Left ventricle myocardium inferior (tissue), 1 donor: ENCODE results near the gene ITGBL1. TPM values are rescaled to one million over a fixed set of nuclear protein-coding genes. Genes with fewer than 3 reads are reported as not detected.

ENCODE experiments used
- DNase-seq: peaks from one replicate; pipeline ENCODE4 v3.0.0-alpha.2; 2020
- H3K27ac ChIP-seq: fragments of 200-600 bp; replicated peaks from 2 replicates; pipeline ENCODE4 v1.8.0; 2021
- H3K27me3 ChIP-seq: fragments of 200-600 bp; 2 replicates; pipeline ENCODE4 v1.8.0; 2021; ENCODE audit warnings: low read depth
- H3K36me3 ChIP-seq: fragments of 200-600 bp; 2 replicates; pipeline ENCODE4 v1.8.0; 2021
- H3K4me1 ChIP-seq: fragments of 200-600 bp; 2 replicates; pipeline ENCODE4 v1.8.0; 2021
- H3K4me3 ChIP-seq: fragments of 200-600 bp; 2 replicates; pipeline ENCODE4 v1.8.0; 2021; ENCODE audit warnings: mild to moderate bottlenecking, moderate library complexity
- H3K9me3 ChIP-seq: fragments of 200-600 bp; replicated peaks from 2 replicates; pipeline ENCODE4 v1.8.0; 2021
- intact Hi-C: fragments of 100-400 bp; cut with micrococcal nuclease; formaldehyde crosslinking; loops from one replicate; pipeline ENCODE4 v1.11.0; 2022
- total RNA-seq: library from RNA; stranded (reverse); fragmentation: NEBNext Ultra II Directional; extraction: Animal tissue kit (Norgen Biotek cat#: 25700); gene quantifications from one replicate; pipeline ENCODE4 v1.2.1, GENCODE V29; 2021
- TF ChIP-seq, protein P1 (sequence below): fragments of 200-600 bp; IDR thresholded peaks from 2 replicates; pipeline ENCODE4 v1.8.0; 2021; ENCODE audit warnings: antibody characterized with exemption, mild to moderate bottlenecking, borderline replicate concordance
- donor health status: DM: no; HTN: yes; CAD: no; lungs with severe emphysema.

Gene ITGBL1
- total RNA-seq, 1 donor from 2014 or later = 2.2 TPM

DNA sequence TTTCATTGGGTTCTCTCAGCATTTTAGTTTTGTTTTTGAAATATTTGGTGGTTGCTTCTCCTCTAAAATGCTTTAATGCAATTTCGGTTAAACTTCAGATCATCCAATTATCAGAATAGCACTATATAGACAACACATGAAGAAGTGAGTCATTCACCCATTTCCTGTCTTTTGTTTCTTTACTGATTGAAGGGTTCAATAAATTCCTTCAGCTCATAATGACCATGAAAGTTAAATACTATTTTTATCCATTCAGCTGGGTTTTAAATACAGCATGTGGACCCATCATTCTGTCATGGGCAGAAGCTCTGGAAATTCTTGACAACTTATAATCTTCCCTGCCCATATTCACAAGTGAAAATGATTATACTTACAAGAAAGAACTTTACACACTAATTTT lies 187.2 kb downstream of the ITGBL1 start:
- Histone ChIP-seq H3K9me3 (no peaks in the 10 kb centered on the region), H3K27ac (no peak overlapping the region), H3K27me3 (no peaks in the 10 kb centered on the region), H3K36me3 (no peaks in the 10 kb centered on the region), H3K4me3 (no peak overlapping the region), H3K4me1 (no peaks in the 10 kb centered on the region)
- TF ChIP-seq, protein P1, sequence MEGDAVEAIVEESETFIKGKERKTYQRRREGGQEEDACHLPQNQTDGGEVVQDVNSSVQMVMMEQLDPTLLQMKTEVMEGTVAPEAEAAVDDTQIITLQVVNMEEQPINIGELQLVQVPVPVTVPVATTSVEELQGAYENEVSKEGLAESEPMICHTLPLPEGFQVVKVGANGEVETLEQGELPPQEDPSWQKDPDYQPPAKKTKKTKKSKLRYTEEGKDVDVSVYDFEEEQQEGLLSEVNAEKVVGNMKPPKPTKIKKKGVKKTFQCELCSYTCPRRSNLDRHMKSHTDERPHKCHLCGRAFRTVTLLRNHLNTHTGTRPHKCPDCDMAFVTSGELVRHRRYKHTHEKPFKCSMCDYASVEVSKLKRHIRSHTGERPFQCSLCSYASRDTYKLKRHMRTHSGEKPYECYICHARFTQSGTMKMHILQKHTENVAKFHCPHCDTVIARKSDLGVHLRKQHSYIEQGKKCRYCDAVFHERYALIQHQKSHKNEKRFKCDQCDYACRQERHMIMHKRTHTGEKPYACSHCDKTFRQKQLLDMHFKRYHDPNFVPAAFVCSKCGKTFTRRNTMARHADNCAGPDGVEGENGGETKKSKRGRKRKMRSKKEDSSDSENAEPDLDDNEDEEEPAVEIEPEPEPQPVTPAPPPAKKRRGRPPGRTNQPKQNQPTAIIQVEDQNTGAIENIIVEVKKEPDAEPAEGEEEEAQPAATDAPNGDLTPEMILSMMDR = no peak
- intact Hi-C loops = no loop called here
- no peak for DNase-seq

DNA sequence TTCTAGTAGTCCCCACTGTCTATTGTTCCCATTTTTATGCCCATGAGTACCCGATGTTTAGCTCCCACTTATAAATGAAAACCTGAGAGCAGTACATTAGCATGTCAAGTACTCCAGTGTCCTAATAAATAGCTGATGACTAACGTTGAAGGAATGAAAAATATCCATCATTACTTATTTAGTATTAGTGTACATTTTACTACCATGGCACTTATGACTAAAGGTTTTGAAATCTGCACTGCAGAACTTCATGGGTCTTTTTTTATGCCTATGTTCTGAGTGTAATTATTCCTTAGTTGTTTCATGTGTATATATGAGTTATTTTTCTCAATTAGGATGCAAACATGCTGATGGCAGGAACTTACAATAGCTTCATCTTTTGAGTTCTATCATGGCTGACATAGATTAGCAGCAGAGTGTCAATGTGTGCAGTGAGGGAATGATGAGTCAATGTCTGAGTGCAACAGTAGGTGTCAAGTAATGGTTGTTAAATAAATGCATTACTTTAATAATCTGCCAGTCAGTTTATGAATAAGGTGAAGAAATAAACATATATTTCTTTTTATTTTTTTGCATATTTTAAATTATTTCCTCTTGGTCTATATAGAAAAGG lies 188.4 kb downstream of the ITGBL1 start:
- Histone ChIP-seq H3K27me3 (no peaks in the 10 kb centered on the region), H3K4me1 (no peaks in the 10 kb centered on the region), H3K36me3 (no peaks in the 10 kb centered on the region), H3K9me3 (no peaks in the 10 kb centered on the region), H3K4me3 (no peak overlapping the region), H3K27ac (no peak overlapping the region)
- no peak for DNase-seq
- TF ChIP-seq, protein P1 = no peak
- intact Hi-C loops = no loop called here

DNA sequence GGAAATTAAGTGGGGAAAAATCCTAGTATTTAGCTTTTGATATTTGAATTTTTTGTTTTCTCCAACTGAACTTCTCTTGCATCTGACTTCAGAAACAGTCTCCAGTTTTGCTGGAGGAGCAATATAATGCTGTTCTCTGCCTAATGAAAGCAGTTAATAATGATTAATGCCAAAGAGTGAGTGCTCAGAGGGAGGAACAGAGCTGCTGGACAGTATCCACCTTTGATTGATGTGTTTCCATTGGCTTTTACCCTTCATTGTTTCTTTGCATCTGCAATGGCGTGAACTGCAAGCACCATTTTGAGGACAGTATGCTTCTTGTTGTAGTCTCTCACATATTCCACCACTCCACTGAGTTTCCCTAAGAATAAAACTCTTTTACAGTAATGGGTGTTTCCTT lies 193.4 kb downstream of the ITGBL1 start:
- Histone ChIP-seq H3K36me3 (no peaks in the 10 kb centered on the region), H3K27me3 (no peaks in the 10 kb centered on the region), H3K4me3 (no peak overlapping the region), H3K4me1 (no peaks in the 10 kb centered on the region), H3K9me3 (no peaks in the 10 kb centered on the region), H3K27ac (no peak overlapping the region)
- TF ChIP-seq, protein P1 = no peak
- intact Hi-C loops = no loop called here
- DNase-seq = no peak

DNA sequence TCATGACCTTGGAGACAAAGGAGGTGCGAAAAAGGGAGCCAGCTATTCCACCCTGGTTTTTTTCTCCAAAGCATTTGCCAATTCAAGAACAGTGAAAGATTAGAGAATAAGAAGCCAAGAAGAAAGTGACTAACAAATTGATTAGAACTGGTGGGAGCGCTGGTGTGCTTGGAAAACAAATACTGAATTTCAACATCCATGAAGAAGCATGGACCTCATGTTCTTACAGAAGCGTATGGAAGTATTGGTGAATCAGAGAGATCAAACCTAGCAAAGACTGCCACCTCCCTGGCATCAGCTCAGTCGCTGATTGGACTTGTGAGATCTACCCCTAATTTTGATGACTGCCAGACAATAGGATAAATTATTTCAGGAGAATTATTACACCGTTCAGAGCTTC lies 195.3 kb downstream of the ITGBL1 start:
- no peak overlapping the region for H3K4me3 ChIP-seq
- H3K27me3 ChIP-seq = no peaks in the 10 kb centered on the region
- H3K4me1 ChIP-seq = no peaks in the 10 kb centered on the region
- TF ChIP-seq, protein P1 = no peak
- intact Hi-C loops = no loop called here
- DNase-seq = no peak
- no peaks in the 10 kb centered on the region for H3K9me3 ChIP-seq
- no peak overlapping the region for H3K27ac ChIP-seq
- H3K36me3 ChIP-seq = no peaks in the 10 kb centered on the region

DNA sequence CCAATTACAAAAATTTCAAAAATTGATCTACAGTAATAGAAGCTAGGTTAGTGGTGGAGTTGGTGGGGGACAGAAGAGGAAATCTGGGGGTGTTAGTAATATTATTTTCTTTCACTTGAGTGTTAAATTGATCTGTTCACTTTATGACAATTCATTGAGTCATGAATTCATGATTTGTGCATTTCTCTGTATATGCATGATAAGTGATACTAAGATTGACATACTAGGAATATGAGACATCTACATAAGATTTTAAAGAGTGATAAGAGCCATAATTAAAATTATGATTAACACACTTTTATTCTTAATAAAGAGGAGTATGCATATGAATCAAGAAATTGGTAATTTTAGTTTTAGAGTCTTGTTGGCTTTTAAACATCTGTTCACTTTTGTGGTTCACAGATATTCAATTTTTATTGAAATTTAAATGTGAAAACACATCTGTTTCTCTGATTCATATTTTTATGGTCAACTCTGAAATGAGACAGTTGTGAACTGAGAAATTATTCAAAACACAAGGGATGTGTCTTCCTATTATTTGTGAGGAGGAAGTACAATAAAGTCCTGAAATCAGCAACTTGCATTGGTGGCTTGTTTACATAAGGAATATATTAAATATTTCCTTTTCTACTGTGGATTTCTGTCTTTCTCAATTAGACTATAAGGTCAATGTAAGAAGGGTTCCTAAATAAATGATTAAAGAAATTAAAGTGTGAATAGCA lies 196.5 kb downstream of the ITGBL1 start:
- no peak for DNase-seq
- no peaks in the 10 kb centered on the region for H3K36me3 ChIP-seq
- H3K4me3 ChIP-seq = no peak overlapping the region
- TF ChIP-seq, protein P1 = no peak
- H3K9me3 ChIP-seq = no peaks in the 10 kb centered on the region
- no peak overlapping the region for H3K27ac ChIP-seq
- H3K4me1 ChIP-seq = no peaks in the 10 kb centered on the region
- intact Hi-C loops = no loop called here
- no peaks in the 10 kb centered on the region for H3K27me3 ChIP-seq
